GM18951 (cell line): Measurements from ENCODE around the gene OBP2B.

Source experiments
- POLR2A ChIP-seq: IDR thresholded peaks from 4 replicates; pipeline ENCODE4 v1.6.1; 2011; ENCODE audit warnings: mild to moderate bottlenecking; ENCODE audit not compliant: insufficient read length, insufficient read depth; ENCODE audit errors: extremely low read depth
- in situ Hi-C: fragments of 300-500 bp; cut with MboI; formaldehyde crosslinking; loops from one replicate; pipeline ENCODE4 v1.12.0; 2022; ENCODE audit warnings: low sequenced_read_pairs, mixed read lengths, inconsistent platforms; ENCODE audit not compliant: unreplicated experiment

Gene OBP2B

DNA sequence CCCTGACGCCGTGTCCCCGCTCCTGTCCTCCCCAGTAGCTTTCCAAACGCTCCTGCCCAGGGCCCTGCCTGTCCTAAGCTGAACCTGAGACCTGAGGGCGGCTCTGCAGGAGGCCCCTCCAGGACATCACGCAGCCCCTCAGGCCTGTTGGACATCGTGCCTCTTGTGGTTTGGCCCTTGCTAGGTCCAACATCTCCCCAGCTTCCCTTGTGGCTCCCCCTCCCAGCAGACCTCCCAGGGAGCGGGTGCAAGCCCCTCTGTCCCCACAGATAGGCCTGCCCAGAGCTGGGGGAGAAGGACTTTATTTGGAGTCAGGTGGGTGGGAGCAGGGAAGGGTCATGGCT is 4.1 kb downstream of the OBP2B start:
- in situ Hi-C loops = no loop called here
- no peak for TF ChIP-seq POLR2A

- in situ Hi-C loops = no loop called here
Measured at GRCh38 chr9:133204335-133204992, 4.6 kb downstream of the OBP2B start.

DNA sequence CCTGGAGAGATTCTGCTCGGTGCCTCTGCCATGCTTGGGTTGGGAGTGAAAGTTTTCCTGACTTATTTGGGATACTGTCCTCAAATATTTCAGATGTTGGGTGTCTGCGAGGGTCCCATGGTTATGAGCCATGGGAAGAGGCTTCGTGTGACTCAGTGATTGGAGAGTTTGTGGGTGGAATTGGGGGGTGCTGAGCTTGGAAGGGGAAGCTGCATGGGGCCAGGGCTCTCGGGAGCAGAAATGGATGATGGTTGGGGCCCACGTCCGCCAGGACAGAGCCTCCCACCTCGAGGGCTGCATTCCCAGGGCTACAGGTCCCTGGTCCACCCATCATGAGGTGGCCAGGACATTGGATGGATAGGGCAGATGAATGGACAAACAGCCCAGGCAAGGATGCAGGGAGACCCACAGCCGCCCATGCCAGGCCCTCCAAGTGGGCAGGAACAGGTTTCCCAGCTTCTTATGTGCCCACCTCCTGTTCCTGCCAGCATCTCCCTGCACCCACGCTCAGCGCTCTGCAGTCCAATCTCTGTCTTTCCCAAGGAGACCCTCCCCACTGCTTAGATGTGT is 5.5 kb downstream of the OBP2B start:
- in situ Hi-C loops = no loop called here
- no peak for TF ChIP-seq POLR2A

More at GRCh38 chr9:133204335-133204992, 4.6 kb downstream of the OBP2B start:
- TF ChIP-seq POLR2A = no peak

DNA sequence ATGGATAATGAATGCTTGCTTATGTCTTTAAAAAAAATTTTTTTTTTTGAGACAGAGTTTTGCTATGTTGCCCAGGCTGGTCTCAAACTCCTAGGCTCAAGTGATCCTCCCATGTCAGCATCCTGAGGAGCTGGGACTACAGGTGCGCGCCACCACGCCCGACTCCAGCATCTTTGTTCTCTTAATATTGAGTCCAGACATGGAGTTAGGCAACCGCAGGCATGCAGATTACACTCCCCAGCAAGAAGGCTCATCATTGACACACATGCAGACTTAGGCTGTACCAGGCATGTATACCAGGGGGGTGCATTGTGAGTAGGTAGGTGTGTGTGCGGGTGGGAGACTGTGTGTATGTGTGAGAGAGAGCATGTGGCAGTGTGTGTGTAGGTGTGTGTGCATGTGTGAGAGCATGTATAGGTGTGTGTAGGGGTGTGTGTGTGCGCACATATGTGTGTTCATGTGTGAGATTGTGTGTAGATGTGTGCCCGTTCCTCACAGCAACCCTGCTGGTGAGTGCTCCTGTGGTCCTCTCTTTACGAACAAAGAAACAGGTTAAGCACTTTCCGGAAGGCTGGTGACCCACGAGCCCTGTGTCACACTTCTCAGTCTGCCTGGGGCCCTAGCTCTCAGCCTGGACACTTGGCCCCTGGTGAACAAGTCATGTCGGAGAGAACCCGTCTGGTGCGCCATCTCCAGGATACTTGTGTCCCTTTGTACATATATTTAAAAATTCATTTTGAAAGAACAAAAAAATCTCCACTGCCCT is 6.2 kb downstream of the OBP2B start:
- TF ChIP-seq POLR2A = no peak
- in situ Hi-C loops = no loop called here

GRCh38 chr9:133202145-133202513 is 6.9 kb downstream of the OBP2B start:
- no peak for TF ChIP-seq POLR2A
- in situ Hi-C loops = no loop called here

- no peak for TF ChIP-seq POLR2A
- in situ Hi-C loops = no loop called here
Measured at GRCh38 chr9:133201424-133202144, 7.5 kb downstream of the OBP2B start.

GRCh38 chr9:133200631-133201030 is 8.4 kb downstream of the OBP2B start:
- in situ Hi-C loops = no loop called here
- TF ChIP-seq POLR2A = no peak

DNA sequence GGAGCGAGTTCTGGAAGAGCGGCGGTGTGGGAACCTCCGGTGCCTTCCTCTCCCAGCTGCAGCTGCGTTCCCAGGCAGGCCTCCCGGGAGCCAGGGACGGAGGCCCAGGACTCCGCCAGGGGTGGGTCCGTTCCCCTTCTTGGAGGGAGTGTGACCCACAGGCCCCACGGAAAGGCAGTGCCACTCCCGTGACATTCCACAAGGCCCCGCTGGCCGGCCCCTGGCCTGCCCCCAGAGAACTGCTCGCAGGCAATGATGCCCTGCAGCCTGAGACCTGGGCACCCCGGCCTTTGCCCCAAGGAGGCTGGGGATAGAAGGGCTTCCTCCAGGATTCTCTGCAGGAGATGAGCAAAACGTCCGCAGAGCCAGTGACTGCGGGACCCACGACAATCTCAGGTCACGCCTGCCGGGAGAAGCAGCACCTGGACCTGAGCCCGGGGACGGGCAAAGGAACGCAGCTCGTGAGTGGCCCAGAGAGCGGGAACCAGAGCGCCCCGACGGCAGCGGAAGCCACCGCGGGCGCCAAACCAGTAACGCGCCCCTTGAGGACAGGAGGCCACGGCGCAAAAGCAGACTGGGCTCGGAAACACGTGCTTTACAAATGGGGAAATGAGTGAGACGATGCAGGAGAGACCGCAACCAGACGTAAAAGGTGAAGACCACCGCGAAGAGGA is 9.3 kb downstream of the OBP2B start:
- in situ Hi-C loops = no loop called here
- no peak for TF ChIP-seq POLR2A

- in situ Hi-C loops = no loop called here
Measured at GRCh38 chr9:133195029-133195428, 14.0 kb downstream of the OBP2B start.

GRCh38 chr9:133194597-133194996 is 14.5 kb downstream of the OBP2B start:
- in situ Hi-C loops = no loop called here
- no peak for TF ChIP-seq POLR2A

More at GRCh38 chr9:133195029-133195428, 14.0 kb downstream of the OBP2B start:
- no peak for TF ChIP-seq POLR2A

DNA sequence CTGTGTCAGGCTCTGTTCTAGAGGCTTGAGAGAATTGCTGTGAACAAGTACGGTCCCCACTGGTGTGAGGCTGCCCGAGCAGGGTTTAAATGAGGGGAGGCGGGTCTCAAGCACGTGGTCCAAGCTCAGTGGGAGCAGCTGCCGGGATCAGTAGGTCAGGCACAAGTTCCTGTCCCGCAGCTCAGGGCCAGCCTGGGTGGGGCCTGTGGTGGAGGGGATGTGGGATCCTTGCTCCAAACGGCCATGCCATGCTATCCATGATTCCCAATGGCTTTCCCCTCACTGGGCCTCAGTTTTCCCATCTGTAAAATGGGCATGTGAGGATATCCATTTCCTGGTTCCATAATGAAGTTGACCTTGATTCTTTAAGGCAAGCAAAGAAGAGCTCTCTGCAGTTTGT is 17.1 kb downstream of the OBP2B start:
- in situ Hi-C loops = no loop called here
- TF ChIP-seq POLR2A = no peak

GRCh38 chr9:133189826-133190225 is 19.2 kb downstream of the OBP2B start:
- in situ Hi-C loops = no loop called here
- no peak for TF ChIP-seq POLR2A

GRCh38 chr9:133188843-133189180 is 20.2 kb downstream of the OBP2B start:
- no peak for TF ChIP-seq POLR2A
- in situ Hi-C loops = no loop called here

- in situ Hi-C loops = no loop called here
- no peak for TF ChIP-seq POLR2A
Measured at GRCh38 chr9:133188006-133188842, 20.8 kb downstream of the OBP2B start.
